GM18858 (cell line): ENCODE data around the gene CLSTN2.

Experiments used
- ATAC-seq: cut with Tn5 transposase; IDR thresholded peaks from one replicate; pipeline ENCODE4 v1.9.1; 2021; ENCODE audit not compliant: unreplicated experiment

The CLSTN2 gene

DNA sequence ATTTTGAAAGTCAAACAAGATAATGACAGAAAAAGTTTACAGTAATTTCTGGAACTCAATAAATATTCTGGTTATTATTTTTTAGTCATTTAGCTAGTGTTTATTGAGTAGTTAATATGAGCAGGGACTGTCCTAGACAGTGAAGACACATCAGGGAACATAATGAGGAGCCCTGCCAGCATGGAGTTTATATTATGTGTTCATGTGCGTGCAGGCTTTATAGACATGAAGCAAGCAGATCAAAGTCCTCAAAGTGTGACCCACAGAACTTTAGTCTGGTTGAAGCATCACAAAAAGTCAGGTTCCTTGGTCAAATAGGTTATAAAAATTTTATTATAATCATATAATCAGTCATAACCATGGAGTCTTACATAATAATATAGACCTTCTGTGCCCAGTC is 289.3 kb downstream of the CLSTN2 start:
- ATAC-seq = no peak

GRCh38 chr3:140225996-140226395 is 291.0 kb downstream of the CLSTN2 start:
- no peak for ATAC-seq

DNA sequence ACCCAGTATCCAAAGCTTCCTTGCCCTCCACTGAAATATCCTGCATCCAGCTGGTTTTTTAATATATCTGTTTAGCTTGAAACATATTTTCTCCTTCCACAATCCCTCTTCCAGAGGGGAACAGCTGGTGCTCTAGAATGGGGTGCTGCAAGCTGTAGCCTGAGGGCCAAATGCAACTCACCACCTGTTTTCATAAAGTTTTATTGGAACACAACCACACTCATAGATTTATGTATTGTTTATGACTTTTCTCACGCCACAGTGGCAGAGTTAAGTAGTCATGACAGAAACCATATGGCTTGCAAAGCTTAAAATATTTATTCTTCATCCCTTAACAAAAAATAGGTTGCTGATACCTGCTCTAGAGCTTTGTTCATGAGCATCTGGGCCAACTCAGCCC is 298.7 kb downstream of the CLSTN2 start:
- no peak for ATAC-seq

DNA sequence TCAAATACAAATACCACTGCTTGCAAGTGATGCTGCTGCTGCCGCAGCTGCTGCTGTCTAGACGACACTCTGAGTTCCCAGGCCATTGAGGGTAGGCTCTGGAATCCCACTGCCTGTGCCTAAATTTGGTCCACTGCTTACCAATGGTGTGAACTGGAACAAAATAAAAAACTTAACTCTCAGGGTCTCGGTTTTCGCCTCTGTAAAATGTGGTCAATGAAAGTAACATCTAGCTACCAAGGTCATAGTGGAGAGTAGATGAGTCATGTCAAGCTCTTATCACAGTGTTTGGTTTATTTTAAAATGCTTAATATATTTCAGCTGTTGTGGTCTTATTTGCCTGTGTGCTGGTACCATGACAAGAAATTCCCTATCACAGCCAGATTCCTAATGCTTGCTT is 299.3 kb downstream of the CLSTN2 start:
- no peak for ATAC-seq

DNA sequence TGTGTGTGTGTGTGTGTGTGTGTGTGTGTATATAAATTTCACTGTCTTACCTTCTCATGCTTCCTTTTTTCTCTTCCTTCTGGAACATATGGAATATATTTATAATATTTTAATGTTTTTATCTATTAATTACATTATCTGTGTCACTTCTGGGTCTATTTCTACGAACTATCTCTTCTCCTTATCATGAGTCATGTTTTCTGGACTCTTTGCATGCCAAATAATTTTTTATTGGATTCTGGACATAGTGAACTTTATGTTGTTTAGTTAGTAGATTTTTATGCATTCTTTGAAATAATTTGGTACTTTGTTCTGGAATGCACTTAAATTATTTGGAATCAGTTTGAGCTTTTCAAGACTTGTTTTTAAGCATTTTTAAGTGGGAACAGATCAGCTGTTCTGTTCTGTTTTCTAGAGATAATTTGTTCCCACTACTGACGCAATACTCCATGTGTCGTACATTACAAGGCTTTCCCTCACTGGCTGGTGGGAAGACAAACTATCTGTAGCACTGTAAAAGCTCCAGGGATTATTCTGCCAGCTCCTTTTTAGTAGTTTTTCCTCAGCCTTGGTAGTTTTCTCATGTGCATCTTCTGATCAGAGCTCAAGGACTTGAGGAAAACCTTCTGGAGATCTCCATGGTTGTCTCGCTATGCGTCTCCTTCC is 302.0 kb downstream of the CLSTN2 start:
- no peak for ATAC-seq

DNA sequence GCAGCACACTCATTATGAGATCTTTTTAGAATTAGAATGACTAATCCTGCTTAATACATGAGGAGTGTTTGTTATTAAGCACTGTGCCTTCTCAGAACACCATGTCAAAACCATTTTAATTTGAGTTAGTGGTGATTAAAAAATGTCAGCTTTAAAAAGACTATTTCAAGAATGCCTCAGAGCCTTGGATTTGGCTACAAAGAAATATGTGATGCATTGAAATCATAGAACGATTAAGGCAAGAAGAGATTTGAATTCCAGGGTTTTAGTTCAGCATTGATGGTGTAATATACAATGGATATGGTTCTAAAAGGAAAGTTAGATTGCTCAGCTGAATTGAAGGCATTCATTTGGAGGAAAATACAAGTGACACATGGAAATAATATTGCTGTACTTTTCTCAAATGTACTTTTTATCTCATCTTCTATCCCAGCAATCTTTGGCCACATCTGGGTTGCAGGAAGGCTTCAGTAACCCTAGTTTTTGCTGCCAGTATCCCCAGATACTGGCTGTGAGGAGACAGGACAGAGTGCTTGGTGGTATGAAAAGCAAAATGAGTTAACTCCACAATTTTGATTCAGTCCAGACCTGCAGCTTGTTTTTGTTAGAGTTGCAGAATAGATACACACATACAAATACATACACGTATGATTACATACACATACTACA is 303.8 kb downstream of the CLSTN2 start:
- ATAC-seq = no peak

- ATAC-seq = no peak
These were observed 307.9 kb downstream of the CLSTN2 start for GRCh38 chr3:140242818-140243276.

DNA sequence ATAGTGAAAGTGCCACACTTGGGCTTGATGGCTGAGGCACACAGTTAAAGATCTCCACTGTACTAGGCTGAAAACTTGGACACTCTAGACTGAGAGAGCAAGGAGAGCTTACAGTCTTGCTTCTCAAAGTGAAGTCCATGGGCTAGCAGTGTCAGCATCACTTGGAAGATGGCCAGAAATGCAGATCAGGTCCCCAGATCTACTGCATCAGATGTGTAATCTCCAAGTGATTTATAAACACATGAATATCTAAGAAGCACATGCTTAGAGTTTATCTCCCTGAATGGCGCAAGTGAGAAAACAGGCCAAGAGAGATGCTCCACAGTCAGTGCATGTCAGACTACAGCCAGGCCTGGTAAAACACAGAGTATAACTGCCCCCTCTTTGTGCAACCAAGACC is 308.6 kb downstream of the CLSTN2 start:
- no peak for ATAC-seq

DNA sequence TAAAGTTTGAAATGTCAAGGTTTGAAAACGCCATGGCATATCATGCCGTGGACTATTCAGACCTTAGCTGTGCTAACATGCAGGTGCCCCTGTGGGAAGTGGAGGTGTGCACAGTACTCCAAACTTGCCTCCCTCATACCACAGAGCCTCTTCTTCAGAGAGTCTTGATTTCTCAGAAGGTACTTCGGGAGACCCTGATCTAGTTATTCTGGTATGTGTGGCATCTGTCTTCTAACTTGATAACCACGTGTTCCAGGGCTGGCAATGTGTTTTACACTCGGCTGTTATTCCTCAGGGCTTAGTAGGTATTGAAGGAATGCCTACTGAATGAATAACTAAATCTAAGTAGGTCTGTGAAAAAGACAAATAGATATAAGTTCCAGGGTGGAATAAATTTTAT is 309.9 kb downstream of the CLSTN2 start:
- ATAC-seq = no peak

DNA sequence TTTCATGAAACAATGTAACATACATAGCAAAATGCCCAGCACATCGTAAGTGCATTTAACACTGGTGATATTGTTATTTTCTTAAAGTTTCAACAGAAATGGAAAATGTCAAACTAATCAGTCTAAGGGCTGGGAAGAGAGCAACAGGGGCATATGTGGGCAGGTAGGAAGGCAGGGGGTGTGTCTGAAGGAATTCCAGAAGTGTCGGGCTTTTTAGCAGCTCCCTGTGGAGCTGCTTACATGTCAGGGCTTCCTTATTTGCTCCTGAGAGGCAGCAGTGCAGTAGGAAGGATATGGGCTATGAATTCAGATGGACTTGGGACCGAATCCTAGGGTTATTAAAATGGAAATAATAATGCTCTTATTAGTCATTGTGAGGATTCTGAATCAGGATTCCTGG is 311.6 kb downstream of the CLSTN2 start:
- ATAC-seq = no peak

DNA sequence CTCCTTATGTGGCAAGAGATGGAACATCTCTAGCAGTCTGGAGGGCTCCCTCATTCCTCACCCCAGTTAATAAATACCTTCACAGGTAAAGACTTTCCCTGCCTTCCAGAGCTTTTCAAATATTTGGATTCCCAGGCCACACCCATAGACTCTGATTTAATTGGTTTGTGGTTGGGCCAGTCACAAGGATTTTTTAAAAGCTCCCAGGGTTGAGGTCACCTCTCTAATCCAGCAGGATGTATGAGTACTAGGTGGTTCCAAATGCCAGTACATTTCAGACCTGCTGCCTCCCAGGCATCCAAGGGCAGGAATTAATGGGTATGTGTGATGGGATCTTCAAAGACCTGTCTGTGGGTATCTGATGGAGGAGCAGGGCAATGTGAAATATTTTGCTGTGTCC is 312.8 kb downstream of the CLSTN2 start:
- no peak for ATAC-seq

- no peak for ATAC-seq
These were observed 314.2 kb downstream of the CLSTN2 start for GRCh38 chr3:140249188-140249587.

GRCh38 chr3:140250010-140250855 is 315.2 kb downstream of the CLSTN2 start:
- ATAC-seq = no peak

DNA sequence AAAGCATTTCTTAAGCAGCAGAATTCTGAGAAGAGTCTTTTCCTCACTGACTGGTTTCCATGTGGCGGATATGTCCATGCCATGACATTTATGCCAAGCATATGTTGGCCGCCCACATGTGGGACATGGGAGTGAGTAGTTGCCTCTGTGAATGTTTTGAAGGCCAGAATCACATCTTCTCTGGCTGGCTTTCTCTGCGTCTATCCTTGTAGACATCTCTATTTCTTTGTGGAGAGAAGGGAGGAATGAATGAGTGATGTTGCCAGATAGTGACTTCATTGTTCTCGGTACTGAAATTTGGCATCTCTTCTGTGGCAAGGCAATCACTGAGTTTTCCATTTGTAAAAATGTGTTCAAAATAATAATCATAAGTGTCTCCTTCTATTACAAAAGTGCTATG is 316.0 kb downstream of the CLSTN2 start:
- no peak for ATAC-seq

DNA sequence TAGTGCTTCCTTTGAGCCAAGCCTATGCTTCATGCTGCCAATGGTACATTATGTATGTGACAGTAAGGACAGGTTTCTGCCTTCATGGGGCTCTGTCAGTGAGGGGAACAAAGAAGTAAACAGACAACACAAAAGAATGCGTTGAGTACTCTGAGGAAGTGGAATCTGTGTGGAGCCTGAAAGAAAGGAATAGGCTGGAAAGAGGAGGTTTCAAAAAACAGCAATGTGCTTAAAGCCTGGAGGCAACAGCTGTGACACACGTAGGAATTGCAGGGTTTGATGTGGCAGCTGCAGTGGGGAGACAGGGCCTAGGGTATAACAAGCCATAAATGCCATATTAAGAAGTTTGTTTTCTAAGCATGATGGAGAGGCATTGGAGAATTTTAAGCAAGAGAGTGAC is 316.7 kb downstream of the CLSTN2 start:
- no peak for ATAC-seq

DNA sequence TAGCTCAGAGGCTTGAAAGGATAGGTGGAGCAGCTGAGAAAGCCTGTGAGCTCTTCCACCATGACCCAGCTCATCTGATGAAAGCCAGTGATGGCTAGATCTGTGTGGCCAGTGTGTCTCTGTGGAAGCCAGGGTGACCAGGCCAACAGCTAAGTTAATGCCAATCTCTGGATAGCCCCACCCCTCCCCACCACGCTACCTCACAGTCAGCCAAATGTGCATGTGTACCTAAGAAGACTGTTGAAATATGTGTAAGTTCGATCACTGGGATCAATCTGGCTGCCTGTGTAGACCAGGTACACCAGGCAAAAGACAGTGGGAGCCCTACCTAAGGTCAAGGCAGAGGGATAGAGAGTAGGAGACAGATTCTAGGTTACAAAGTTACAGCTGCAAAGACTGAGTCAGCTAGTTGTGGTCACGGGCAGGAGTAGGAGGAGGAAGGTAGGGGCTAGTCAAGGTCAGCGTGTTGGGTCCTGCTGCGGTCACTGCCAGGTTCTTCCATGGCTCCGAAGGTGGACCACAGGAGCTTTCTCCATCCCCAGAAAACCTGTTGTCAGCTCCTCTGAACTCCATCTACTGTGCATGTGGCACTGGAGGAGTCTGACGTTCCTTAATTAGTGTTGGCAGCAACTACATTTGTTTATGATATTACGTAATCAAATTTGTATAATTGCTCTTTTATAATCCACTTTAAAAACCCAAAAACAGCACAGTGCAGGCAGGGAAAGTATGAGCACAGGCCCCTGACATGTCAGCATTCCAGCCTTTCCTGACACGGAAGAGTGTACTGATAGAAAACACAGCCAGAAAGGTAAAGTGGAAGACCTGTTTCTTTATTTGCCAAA is 318.0 kb downstream of the CLSTN2 start:
- no peak for ATAC-seq

GRCh38 chr3:140258222-140258724 is 323.3 kb downstream of the CLSTN2 start:
- ATAC-seq = no peak

GRCh38 chr3:140265302-140265701 is 330.3 kb downstream of the CLSTN2 start:
- no peak for ATAC-seq

DNA sequence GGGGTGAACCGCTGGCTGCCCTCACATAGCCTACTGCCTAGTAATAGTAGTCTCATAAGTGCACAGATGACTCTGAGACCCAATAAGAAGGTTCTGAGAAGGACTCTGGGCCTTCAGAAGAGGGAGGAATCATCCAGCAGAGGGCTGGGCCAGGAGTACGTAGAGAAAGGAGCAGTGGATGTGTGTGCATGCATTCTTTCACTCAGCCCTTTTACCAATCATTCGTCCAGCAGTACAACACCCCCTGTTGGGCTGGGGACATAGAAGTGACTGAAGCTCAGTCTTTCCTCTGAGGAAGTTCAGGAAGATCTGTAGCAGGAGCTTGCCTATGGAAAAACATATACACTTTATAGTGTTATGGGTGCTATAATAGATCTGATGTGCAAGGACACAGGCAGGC is 333.1 kb downstream of the CLSTN2 start:
- ATAC-seq = no peak

- ATAC-seq = no peak
These were observed 333.6 kb downstream of the CLSTN2 start for GRCh38 chr3:140268610-140269009.

- no peak for ATAC-seq
These were observed 335.3 kb downstream of the CLSTN2 start for GRCh38 chr3:140270329-140270728.
